Smooth muscle cell (in vitro differentiated cells): ENCODE data around the gene PIK3R1. TPM values are rescaled to one million over a fixed set of nuclear protein-coding genes. Genes with fewer than 3 reads are reported as not detected.

Experiments used
- DNase-seq: peaks from one replicate; lab custom pipeline; 2025; ENCODE audit not compliant: unreplicated experiment; lab: John Stamatoyannopoulos, UW
- H2AFZ ChIP-seq: fragments of 200-600 bp; sonication (generic); 2 replicates; pipeline ENCODE4 v1.6.0; 2016; ENCODE audit warnings: antibody characterized with exemption, low read depth, mild to moderate bottlenecking
- H3F3A ChIP-seq: fragments of 200-600 bp; sonication (generic); 2 replicates; pipeline ENCODE4 v1.6.0; 2017; ENCODE audit warnings: antibody characterized with exemption, low read depth
- H3K27ac ChIP-seq: fragments of 200-600 bp; sonication (generic); 2 replicates; pipeline ENCODE4 v1.5.1; 2016; ENCODE audit warnings: low read depth, mild to moderate bottlenecking
- H3K27me3 ChIP-seq: fragments of 200-600 bp; sonication (generic); 2 replicates; pipeline ENCODE4 v1.6.1; 2016; ENCODE audit warnings: low read depth, mild to moderate bottlenecking
- H3K36me3 ChIP-seq: fragments of 200-600 bp; sonication (generic); 2 replicates; pipeline ENCODE4 v1.5.1; 2016; ENCODE audit warnings: low read depth
- H3K4me1 ChIP-seq: fragments of 200-600 bp; sonication (generic); 2 replicates; pipeline ENCODE4 v1.5.1; 2016; ENCODE audit warnings: low read depth
- H3K4me2 ChIP-seq: fragments of 200-600 bp; sonication (generic); 2 replicates; pipeline ENCODE4 v1.6.0; 2016; ENCODE audit warnings: mild to moderate bottlenecking
- H3K4me3 ChIP-seq: fragments of 200-600 bp; sonication (generic); 2 replicates; pipeline ENCODE4 v1.5.1; 2016; ENCODE audit warnings: mild to moderate bottlenecking
- H3K79me2 ChIP-seq: fragments of 200-600 bp; sonication (generic); 2 replicates; pipeline ENCODE4 v1.6.0; 2016; ENCODE audit warnings: low read depth, mild to moderate bottlenecking
- H3K9ac ChIP-seq: fragments of 200-600 bp; sonication (generic); 2 replicates; pipeline ENCODE4 v1.6.0; 2016; ENCODE audit warnings: low read depth
- H3K9me3 ChIP-seq: fragments of 200-600 bp; sonication (generic); replicated peaks from 2 replicates; pipeline ENCODE4 v1.5.1; 2016; ENCODE audit warnings: low read depth
- H4K20me1 ChIP-seq: fragments of 200-600 bp; sonication (generic); 2 replicates; pipeline ENCODE4 v1.6.0; 2016; ENCODE audit warnings: low read depth
- WGBS: methylation state at CpG from one replicate; pipeline ENCODE4 v1.1.7; 2016; ENCODE audit warnings: low lambda C conversion rate; 5-methylcytosine and 5-hydroxymethylcytosine counted together
- polyA plus RNA-seq: library from polyadenylated mRNA; unstranded; fragments of >200 nt; fragmentation: Nextera tagmentation; extraction: Ambion mirVana; gene quantifications from 2 replicates; pipeline ENCODE4 v1.2.1, GENCODE V29; 2016
- total RNA-seq: library from RNA; depleted of rRNA; stranded (reverse); fragments of >200 nt; gene quantifications from 2 replicates; pipeline ENCODE4 v1.2.3, GENCODE V29; 2014
- TF ChIP-seq, protein P1 (sequence below): fragments of 200-600 bp; sonication (generic); IDR thresholded peaks from 2 replicates; pipeline ENCODE4 v1.5.1; 2017; ENCODE audit warnings: borderline replicate concordance, mild to moderate bottlenecking, antibody characterized with exemption; ENCODE audit not compliant: insufficient read depth, poor library complexity, severe bottlenecking

The PIK3R1 gene
- total and polyA plus RNA-seq, 2 experiments from 2014 or later = 5.3 to 63.6 TPM

GRCh38 chr5:68266457-68266856 is 50.9 kb downstream of the PIK3R1 start:
- Histone ChIP-seq H3K27ac (no peak overlapping the region), H3K36me3 (no peaks in the 10 kb centered on the region), H3K4me2 (no peak overlapping the region), H3K79me2 (peaks cover 19% of the 10 kb centered on the region), H2AFZ (no peak overlapping the region), H3K4me3 (no peak overlapping the region), H3F3A (no peaks in the 10 kb centered on the region), H4K20me1 (peaks cover 12% of the 10 kb centered on the region), H3K4me1 (peaks cover 31% of the 10 kb centered on the region), H3K27me3 (no peaks in the 10 kb centered on the region), H3K9ac (no peak overlapping the region), H3K9me3 (no peaks in the 10 kb centered on the region)
- WGBS = 92% methylated on average over 1 of the region's 1 CpG
- no peak for DNase-seq
- TF ChIP-seq, protein P1, sequence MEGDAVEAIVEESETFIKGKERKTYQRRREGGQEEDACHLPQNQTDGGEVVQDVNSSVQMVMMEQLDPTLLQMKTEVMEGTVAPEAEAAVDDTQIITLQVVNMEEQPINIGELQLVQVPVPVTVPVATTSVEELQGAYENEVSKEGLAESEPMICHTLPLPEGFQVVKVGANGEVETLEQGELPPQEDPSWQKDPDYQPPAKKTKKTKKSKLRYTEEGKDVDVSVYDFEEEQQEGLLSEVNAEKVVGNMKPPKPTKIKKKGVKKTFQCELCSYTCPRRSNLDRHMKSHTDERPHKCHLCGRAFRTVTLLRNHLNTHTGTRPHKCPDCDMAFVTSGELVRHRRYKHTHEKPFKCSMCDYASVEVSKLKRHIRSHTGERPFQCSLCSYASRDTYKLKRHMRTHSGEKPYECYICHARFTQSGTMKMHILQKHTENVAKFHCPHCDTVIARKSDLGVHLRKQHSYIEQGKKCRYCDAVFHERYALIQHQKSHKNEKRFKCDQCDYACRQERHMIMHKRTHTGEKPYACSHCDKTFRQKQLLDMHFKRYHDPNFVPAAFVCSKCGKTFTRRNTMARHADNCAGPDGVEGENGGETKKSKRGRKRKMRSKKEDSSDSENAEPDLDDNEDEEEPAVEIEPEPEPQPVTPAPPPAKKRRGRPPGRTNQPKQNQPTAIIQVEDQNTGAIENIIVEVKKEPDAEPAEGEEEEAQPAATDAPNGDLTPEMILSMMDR = no peak

GRCh38 chr5:68267066-68267465 is 51.5 kb downstream of the PIK3R1 start:
- Histone ChIP-seq H3K27ac (no peak overlapping the region), H3K79me2 (peaks cover 19% of the 10 kb centered on the region), H2AFZ (no peak overlapping the region), H3K27me3 (no peaks in the 10 kb centered on the region), H3K9ac (no peak overlapping the region), H3K4me1 (peaks cover 31% of the 10 kb centered on the region), H3K36me3 (no peaks in the 10 kb centered on the region), H3K9me3 (no peaks in the 10 kb centered on the region), H4K20me1 (peaks cover 12% of the 10 kb centered on the region), H3F3A (no peaks in the 10 kb centered on the region), H3K4me2 (no peak overlapping the region), H3K4me3 (no peak overlapping the region)
- TF ChIP-seq, protein P1 = no peak
- DNase-seq = no peak
- WGBS = 42% methylated on average over 4 of the region's 4 CpGs

DNA sequence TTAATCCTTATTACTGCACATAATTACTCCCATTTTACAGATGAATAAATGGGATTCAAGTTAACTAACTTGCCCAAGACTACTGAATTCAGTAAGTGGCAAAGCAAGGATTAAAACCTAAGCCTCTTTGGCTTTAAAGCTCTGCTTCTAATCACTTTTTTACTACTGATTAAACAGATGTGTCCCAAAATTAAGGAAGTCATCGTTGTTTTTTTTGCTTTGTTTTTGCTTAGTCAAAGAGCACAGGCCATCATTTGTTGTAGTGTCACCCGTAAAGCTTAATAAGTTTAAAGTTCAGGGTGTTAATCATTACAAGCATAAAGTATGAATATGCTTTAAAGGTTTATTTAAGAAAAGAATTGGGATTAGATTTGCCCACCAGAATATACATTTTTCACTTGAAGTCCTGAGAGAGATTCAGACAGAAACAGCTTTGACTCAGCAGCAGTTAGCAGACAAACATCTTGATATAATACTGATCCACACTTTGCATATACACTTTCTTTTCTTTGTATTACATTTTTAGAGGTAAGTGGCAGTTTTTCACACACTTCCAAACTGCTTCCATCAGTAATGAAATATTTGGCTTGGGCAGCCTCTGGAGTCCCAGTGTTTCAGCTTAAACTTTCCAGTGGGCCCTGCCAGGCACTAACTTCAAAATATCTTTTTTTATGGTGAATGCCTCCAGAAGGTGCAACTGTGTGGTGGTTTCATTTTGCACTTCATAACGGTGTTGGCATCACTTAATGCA is 52.7 kb downstream of the PIK3R1 start:
- no peak overlapping the region for H3K4me3 ChIP-seq
- no peak for DNase-seq
- no peaks in the 10 kb centered on the region for H3K36me3 ChIP-seq
- H3K9ac ChIP-seq = no peak overlapping the region
- H4K20me1 ChIP-seq = peaks cover 12% of the 10 kb centered on the region
- TF ChIP-seq, protein P1 = no peak
- no peak overlapping the region for H2AFZ ChIP-seq
- H3K4me2 ChIP-seq = no peak overlapping the region
- no peak overlapping the region for H3K27ac ChIP-seq
- peaks cover 31% of the 10 kb centered on the region for H3K4me1 ChIP-seq
- no peaks in the 10 kb centered on the region for H3K27me3 ChIP-seq
- no peaks in the 10 kb centered on the region for H3F3A ChIP-seq
- H3K9me3 ChIP-seq = no peaks in the 10 kb centered on the region
- 73% methylated on average over 3 of the region's 3 CpGs for WGBS
- H3K79me2 ChIP-seq = peaks cover 25% of the 10 kb centered on the region

DNA sequence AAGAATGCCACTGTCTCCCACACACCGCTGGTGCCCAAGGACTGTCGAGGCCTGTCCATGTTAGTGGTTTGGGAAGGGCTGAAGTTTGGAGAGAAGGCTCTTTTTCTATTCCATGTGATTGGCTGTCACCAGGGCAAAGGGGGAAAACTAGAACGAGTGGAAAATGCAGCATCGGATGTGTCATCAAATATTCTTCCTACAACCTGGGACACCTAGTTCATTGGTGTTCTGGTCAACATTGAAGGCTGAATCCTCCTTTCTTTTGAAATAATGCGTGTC is 53.2 kb downstream of the PIK3R1 start:
- Histone ChIP-seq H3K27ac (no peak overlapping the region), H3K4me1 (peaks cover 31% of the 10 kb centered on the region), H3K36me3 (no peaks in the 10 kb centered on the region), H3K9ac (no peak overlapping the region), H3K4me2 (no peak overlapping the region), H2AFZ (no peak overlapping the region), H4K20me1 (peaks cover 12% of the 10 kb centered on the region), H3K4me3 (no peak overlapping the region), H3F3A (no peaks in the 10 kb centered on the region), H3K9me3 (no peaks in the 10 kb centered on the region), H3K27me3 (no peaks in the 10 kb centered on the region), H3K79me2 (peaks cover 25% of the 10 kb centered on the region)
- TF ChIP-seq, protein P1 = no peak
- no peak for DNase-seq
- WGBS = 91% methylated on average over 5 of the region's 5 CpGs
